Panc1 (cell line): ENCODE measurements around the gene EVC.

Experiments
- CTCF ChIP-seq: fragments of 450-650 bp; IDR thresholded peaks from 2 replicates; pipeline ENCODE4 v1.5.1; 2017; ENCODE audit warnings: mild to moderate bottlenecking
- POLR2AphosphoS5 ChIP-seq: IDR thresholded peaks from 2 replicates; pipeline ENCODE4 v1.6.1; 2012; ENCODE audit warnings: mild to moderate bottlenecking, low read depth, low read length, moderate library complexity
- REST ChIP-seq, 2 experiments: IDR thresholded peaks; 2 replicates each; pipeline ENCODE4 v1.6.1; 2011 to 2012; ENCODE audit warnings: low read depth in 2 of 2, control low read depth in 1 of 2, low read length in 1 of 2, mild to moderate bottlenecking in 1 of 2, moderate library complexity in 1 of 2; ENCODE audit not compliant: insufficient read depth in 1 of 2
- SIN3A ChIP-seq: IDR thresholded peaks from 2 replicates; pipeline ENCODE4 v1.6.1; 2012; ENCODE audit warnings: low read depth, mild to moderate bottlenecking, low read length, moderate library complexity, borderline replicate concordance; ENCODE audit not compliant: insufficient read depth
- TCF7L2 ChIP-seq: IDR thresholded peaks from 2 replicates; pipeline ENCODE4 v1.6.1; 2011; ENCODE audit warnings: mild to moderate bottlenecking, low read depth, low read length, inconsistent platforms

- TF ChIP-seq CTCF (no peak), POLR2AphosphoS5 (no peak), SIN3A (no peak), REST (IDR thresholded peaks at IDR 0.05; ENCODE audit: insufficient read depth in 1 of 2, low read depth in 2 of 2, low read length in 1 of 2) (no peak), TCF7L2 (no peak)
Measured at GRCh38 chr4:5797866-5798265, 86.9 kb downstream of the EVC start.
